Mucosa of descending colon (tissue), 3 donors: ENCODE measurements around the gene C10orf90. TPM values are rescaled to one million over a fixed set of nuclear protein-coding genes. Genes with fewer than 3 reads are reported as not detected.

Source experiments
- ATAC-seq: fragments of 200-7000 bp; cut with Tn5 transposase; one replicate; pipeline ENCODE4 v1.9.1; 2020; ENCODE audit warnings: mild to moderate bottlenecking, moderate library complexity
- DNase-seq, 3 donors: peaks; one replicate each; pipeline ENCODE4 v3.0.0-alpha.2; 2020
- H3K36me3 ChIP-seq: fragments of 200-600 bp; one replicate; pipeline ENCODE4 v1.8.0; 2021; ENCODE audit warnings: low read depth, mild to moderate bottlenecking
- H3K4me1 ChIP-seq: fragments of 200-600 bp; one replicate; pipeline ENCODE4 v1.8.0; 2021; ENCODE audit warnings: low read depth, mild to moderate bottlenecking
- H3K4me3 ChIP-seq: fragments of 200-600 bp; one replicate; pipeline ENCODE4 v1.8.0; 2021; ENCODE audit warnings: mild to moderate bottlenecking
- H3K9me3 ChIP-seq: fragments of 200-600 bp; one replicate; pipeline ENCODE4 v1.8.0; 2021; ENCODE audit warnings: mild to moderate bottlenecking
- intact Hi-C, 2 donors: fragments of 100-400 bp; cut with DNase I in 1 of 2; cut with micrococcal nuclease in 1 of 2; formaldehyde crosslinking; loops; one replicate each; pipeline versions ENCODE4 v1.11.0 to v1.11.1; 2022; cut with DNase I, micrococcal nuclease
- total RNA-seq, 3 donors: library from RNA; stranded (reverse); fragmentation: NEBNext Ultra II Directional in 2 of 3; extraction: Animal tissue kit (Norgen Biotek cat#: 25700) in 2 of 3; gene quantifications; one replicate each; pipeline versions ENCODE4 v1.2.1 to v1.2.4, GENCODE V29; 2021 to 2023
- TF ChIP-seq, protein P1 (sequence below): fragments of 200-600 bp; IDR thresholded peaks from one replicate; pipeline ENCODE4 v1.8.0; 2022; ENCODE audit warnings: antibody characterized with exemption, mild to moderate bottlenecking
- donor health status: DM: no; HTN: no; CAD: no; lungs with moderate emphysema.
- donor health status: DM: no; HTN: no; CAD: no.
- donor health status: DM: no; HTN: yes; CAD: no.

The C10orf90 gene
- total RNA-seq, 3 donors from 2014 or later: 1.1 TPM; not detected in 2

DNA sequence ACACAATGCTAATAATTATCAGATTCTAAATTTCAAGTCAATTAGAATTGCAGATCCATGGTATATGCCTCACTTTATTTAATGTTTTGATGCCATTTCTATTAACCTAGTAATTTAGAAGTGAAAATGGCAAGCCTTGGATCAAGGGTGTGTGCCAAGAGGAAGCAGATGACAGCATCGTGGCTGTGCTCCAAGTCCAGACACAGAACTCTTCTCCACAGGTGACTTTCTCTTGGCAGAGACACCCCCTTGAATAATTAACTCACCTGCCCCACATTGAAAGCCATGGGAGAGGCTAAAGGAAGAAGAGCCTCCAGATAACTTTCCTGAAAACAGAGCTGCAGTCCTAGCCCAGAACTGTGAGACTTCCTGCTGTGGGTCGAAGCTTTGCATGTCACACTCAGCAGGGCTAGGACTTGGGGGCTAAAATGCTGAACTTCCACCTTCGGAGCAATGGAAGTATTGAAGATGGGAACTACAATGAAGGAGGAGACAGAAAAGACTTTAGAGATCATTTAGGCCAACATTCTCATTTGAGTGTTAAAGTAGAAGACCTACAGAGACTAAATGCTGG is 996 bp upstream of the C10orf90 start:
- no peak for ATAC-seq
- no peak for DNase-seq
- intact Hi-C loops: no loop called here
- Histone ChIP-seq H3K4me3 (no peak overlapping the region), H3K4me1 (no peaks in the 10 kb centered on the region), H3K36me3 (no peaks in the 10 kb centered on the region), H3K9me3 (no peaks in the 10 kb centered on the region)
- TF ChIP-seq, protein P1, sequence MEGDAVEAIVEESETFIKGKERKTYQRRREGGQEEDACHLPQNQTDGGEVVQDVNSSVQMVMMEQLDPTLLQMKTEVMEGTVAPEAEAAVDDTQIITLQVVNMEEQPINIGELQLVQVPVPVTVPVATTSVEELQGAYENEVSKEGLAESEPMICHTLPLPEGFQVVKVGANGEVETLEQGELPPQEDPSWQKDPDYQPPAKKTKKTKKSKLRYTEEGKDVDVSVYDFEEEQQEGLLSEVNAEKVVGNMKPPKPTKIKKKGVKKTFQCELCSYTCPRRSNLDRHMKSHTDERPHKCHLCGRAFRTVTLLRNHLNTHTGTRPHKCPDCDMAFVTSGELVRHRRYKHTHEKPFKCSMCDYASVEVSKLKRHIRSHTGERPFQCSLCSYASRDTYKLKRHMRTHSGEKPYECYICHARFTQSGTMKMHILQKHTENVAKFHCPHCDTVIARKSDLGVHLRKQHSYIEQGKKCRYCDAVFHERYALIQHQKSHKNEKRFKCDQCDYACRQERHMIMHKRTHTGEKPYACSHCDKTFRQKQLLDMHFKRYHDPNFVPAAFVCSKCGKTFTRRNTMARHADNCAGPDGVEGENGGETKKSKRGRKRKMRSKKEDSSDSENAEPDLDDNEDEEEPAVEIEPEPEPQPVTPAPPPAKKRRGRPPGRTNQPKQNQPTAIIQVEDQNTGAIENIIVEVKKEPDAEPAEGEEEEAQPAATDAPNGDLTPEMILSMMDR: no peak

- H3K4me3 ChIP-seq: no peak overlapping the region
- ATAC-seq (no peak), DNase-seq (no peak)
- no peaks in the 10 kb centered on the region for H3K36me3 ChIP-seq
- H3K9me3 ChIP-seq: no peaks in the 10 kb centered on the region
- TF ChIP-seq, protein P1: no peak
- intact Hi-C loops: no loop called here
- H3K4me1 ChIP-seq: no peaks in the 10 kb centered on the region
These were observed 385 bp upstream of the C10orf90 start for GRCh38 chr10:126670895-126671261.

- no peak overlapping the region for H3K4me3 ChIP-seq
- DNase-seq (no peak), ATAC-seq (no peak)
- intact Hi-C loops: no loop called here
- no peaks in the 10 kb centered on the region for H3K9me3 ChIP-seq
- TF ChIP-seq, protein P1: no peak
- no peaks in the 10 kb centered on the region for H3K4me1 ChIP-seq
- H3K36me3 ChIP-seq: no peaks in the 10 kb centered on the region
These were observed 1.3 kb downstream of the C10orf90 start for GRCh38 chr10:126669168-126669567.

GRCh38 chr10:126668505-126668904 is 2.0 kb downstream of the C10orf90 start:
- intact Hi-C loops: no loop called here
- Histone ChIP-seq H3K4me1 (no peaks in the 10 kb centered on the region), H3K4me3 (no peak overlapping the region), H3K36me3 (no peaks in the 10 kb centered on the region), H3K9me3 (no peaks in the 10 kb centered on the region)
- ATAC-seq (no peak), DNase-seq (no peak)
- TF ChIP-seq, protein P1: no peak

GRCh38 chr10:126667568-126667967 is 2.9 kb downstream of the C10orf90 start:
- intact Hi-C loops: no loop called here
- H3K36me3 ChIP-seq: no peaks in the 10 kb centered on the region

More at GRCh38 chr10:126667568-126667967, 2.9 kb downstream of the C10orf90 start:
- no peaks in the 10 kb centered on the region for H3K4me1 ChIP-seq
- ATAC-seq: no peak
- no peaks in the 10 kb centered on the region for H3K9me3 ChIP-seq
- H3K4me3 ChIP-seq: no peak overlapping the region
- TF ChIP-seq, protein P1: no peak
- no peak for DNase-seq
